HCEC 1CT (cell line): ENCODE results near the gene ZDHHC7.

Source experiments
- DNase-seq: peaks from one replicate; pipeline ENCODE4 v3.0.0-alpha.2; 2017

Gene ZDHHC7

GRCh38 chr16:85017633-85018032 is 6.3 kb upstream of the ZDHHC7 start:
- no peak for DNase-seq

- DNase-seq, result peak; percentile 45
Measured at GRCh38 chr16:85017151-85017550, 5.8 kb upstream of the ZDHHC7 start.

GRCh38 chr16:85015481-85016187 is 4.3 kb upstream of the ZDHHC7 start:
- DNase-seq, result no peak

GRCh38 chr16:85014311-85014710 is 3.0 kb upstream of the ZDHHC7 start:
- no peak for DNase-seq

- DNase-seq, result no peak
Measured at GRCh38 chr16:85011846-85012284, 530 bp upstream of the ZDHHC7 start.

- no peak for DNase-seq
Measured at GRCh38 chr16:85010446-85010930, 847 bp downstream of the ZDHHC7 start.

GRCh38 chr16:85008271-85008670 is 3.1 kb downstream of the ZDHHC7 start:
- DNase-seq, result no peak

GRCh38 chr16:85007496-85008214 is 3.7 kb downstream of the ZDHHC7 start:
- DNase-seq, result no peak

- DNase-seq, result peak; percentile 57
Measured at GRCh38 chr16:85006639-85007038, 4.7 kb downstream of the ZDHHC7 start.

- peak; percentile 69 for DNase-seq
Measured at GRCh38 chr16:85005285-85006069, 5.9 kb downstream of the ZDHHC7 start.

- peak; percentile 92 for DNase-seq
Measured at GRCh38 chr16:85004587-85005205, 6.6 kb downstream of the ZDHHC7 start.

GRCh38 chr16:85003725-85004586 is 7.4 kb downstream of the ZDHHC7 start:
- no peak for DNase-seq

GRCh38 chr16:85003076-85003475 is 8.3 kb downstream of the ZDHHC7 start:
- DNase-seq, result no peak

GRCh38 chr16:85002608-85003007 is 8.7 kb downstream of the ZDHHC7 start:
- DNase-seq, result no peak

- no peak for DNase-seq
Measured at GRCh38 chr16:85002099-85002541, 9.2 kb downstream of the ZDHHC7 start.

- no peak for DNase-seq
Measured at GRCh38 chr16:84999857-85000480, 11.4 kb downstream of the ZDHHC7 start.

- peak; percentile 23 for DNase-seq
Measured at GRCh38 chr16:84999200-84999599, 12.1 kb downstream of the ZDHHC7 start.

- DNase-seq, result no peak
Measured at GRCh38 chr16:84996365-84996764, 15.0 kb downstream of the ZDHHC7 start.

- no peak for DNase-seq
Measured at GRCh38 chr16:84995663-84996062, 15.7 kb downstream of the ZDHHC7 start.

- DNase-seq, result no peak
Measured at GRCh38 chr16:84993926-84994325, 17.4 kb downstream of the ZDHHC7 start.

GRCh38 chr16:84992717-84993075 is 18.6 kb downstream of the ZDHHC7 start:
- peak; percentile 30 for DNase-seq
